Esophagus squamous epithelium (tissue), 5 donors: Measurements from ENCODE around the gene SALL1. TPM values are rescaled to one million over a fixed set of nuclear protein-coding genes. Genes with fewer than 3 reads are reported as not detected.

Experiments
- DNase-seq: peaks from one replicate; lab custom pipeline; 2025; lab: John Stamatoyannopoulos, UW
- H3K27ac ChIP-seq, 4 donors: fragments of 200-600 bp; sonication (generic); one replicate each; pipeline ENCODE4 v1.5.1; 2016 to 2019; ENCODE audit warnings: mild to moderate bottlenecking in 1 of 4
- H3K27me3 ChIP-seq, 4 donors: fragments of 200-600 bp; sonication (generic); 1 replicate in 3 of 4; 2 replicates in 1 of 4; pipeline versions ENCODE4 v1.5.1 to v1.6.0; 2017 to 2021; ENCODE audit warnings: antibody characterized with exemption in 1 of 4
- H3K36me3 ChIP-seq, 3 donors: fragments of 200-600 bp; sonication (generic); one replicate each; pipeline ENCODE4 v1.5.1; 2016 to 2019
- H3K4me1 ChIP-seq, 3 donors: fragments of 200-600 bp; sonication (generic); one replicate each; pipeline ENCODE4 v1.5.1; 2017 to 2019
- H3K4me3 ChIP-seq, 4 donors: fragments of 200-600 bp; sonication (generic); 1 replicate in 3 of 4; 2 replicates in 1 of 4; pipeline ENCODE4 v1.5.1; 2016 to 2019; ENCODE audit warnings: mild to moderate bottlenecking in 2 of 4, moderate library complexity in 1 of 4
- H3K9me3 ChIP-seq, 3 donors: fragments of 200-600 bp; sonication (generic); one replicate each; pipeline ENCODE4 v1.5.1; 2016 to 2019
- POLR2A ChIP-seq, 4 donors: fragments of 450-650 bp; IDR thresholded peaks; one replicate each; pipeline ENCODE4 v1.6.1; 2017; ENCODE audit warnings: antibody characterized with exemption in 4 of 4, mild to moderate bottlenecking in 4 of 4, moderate library complexity in 3 of 4
- WGBS, 2 donors: methylation state at CpG; one replicate each; pipeline ENCODE4 v1.1.5; 2018; 5-methylcytosine and 5-hydroxymethylcytosine counted together
- intact Hi-C: fragments of 100-400 bp; cut with DNase I; formaldehyde crosslinking; loops from one replicate; pipeline ENCODE4 v1.15.0; 2022
- total RNA-seq, 4 donors: library from RNA; depleted of rRNA; stranded (reverse); fragments of >200 nt; gene quantifications; one replicate each; pipeline ENCODE4 v1.1.0, GENCODE V29; 2016
- TF ChIP-seq, protein P1 (sequence below), 6 experiments: fragments of 450-650 bp in 4 of 6; fragments of 200-600 bp in 2 of 6; sonication (generic) in 2 of 6; IDR thresholded peaks; one replicate each; pipeline ENCODE4 v1.5.1; 2016 to 2019; ENCODE audit warnings: antibody characterized with exemption in 6 of 6, mild to moderate bottlenecking in 4 of 6, moderate library complexity in 4 of 6
- donor health status: DM: yes; HTN: yes; CAD: no.

Gene SALL1
- total RNA-seq, 4 donors from 2014 or later = 0.04 to 0.95 TPM; not detected in 2

- Histone ChIP-seq H3K4me1 (peaks cover 0 to 5% (median 0%) of the 10 kb centered on the region in 3 donors), H3K4me3 (no peak overlapping the region), H3K9me3 (no peaks in the 10 kb centered on the region), H3K36me3 (no peaks in the 10 kb centered on the region), H3K27me3 (peaks cover 0 to 70% (median 11%) of the 10 kb centered on the region in 4 donors), H3K27ac (no peak overlapping the region)
- intact Hi-C loops = no loop called here
- TF ChIP-seq, protein P1, sequence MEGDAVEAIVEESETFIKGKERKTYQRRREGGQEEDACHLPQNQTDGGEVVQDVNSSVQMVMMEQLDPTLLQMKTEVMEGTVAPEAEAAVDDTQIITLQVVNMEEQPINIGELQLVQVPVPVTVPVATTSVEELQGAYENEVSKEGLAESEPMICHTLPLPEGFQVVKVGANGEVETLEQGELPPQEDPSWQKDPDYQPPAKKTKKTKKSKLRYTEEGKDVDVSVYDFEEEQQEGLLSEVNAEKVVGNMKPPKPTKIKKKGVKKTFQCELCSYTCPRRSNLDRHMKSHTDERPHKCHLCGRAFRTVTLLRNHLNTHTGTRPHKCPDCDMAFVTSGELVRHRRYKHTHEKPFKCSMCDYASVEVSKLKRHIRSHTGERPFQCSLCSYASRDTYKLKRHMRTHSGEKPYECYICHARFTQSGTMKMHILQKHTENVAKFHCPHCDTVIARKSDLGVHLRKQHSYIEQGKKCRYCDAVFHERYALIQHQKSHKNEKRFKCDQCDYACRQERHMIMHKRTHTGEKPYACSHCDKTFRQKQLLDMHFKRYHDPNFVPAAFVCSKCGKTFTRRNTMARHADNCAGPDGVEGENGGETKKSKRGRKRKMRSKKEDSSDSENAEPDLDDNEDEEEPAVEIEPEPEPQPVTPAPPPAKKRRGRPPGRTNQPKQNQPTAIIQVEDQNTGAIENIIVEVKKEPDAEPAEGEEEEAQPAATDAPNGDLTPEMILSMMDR (IDR thresholded peaks at IDR 0.05) = no peak
- no peak for TF ChIP-seq POLR2A (IDR thresholded peaks at IDR 0.05)
- DNase-seq = no peak
- 7% methylated on average over 10 to 12 of the region's 12 CpGs for WGBS, 2 donors
Measured at GRCh38 chr16:51133688-51134087, 17.4 kb downstream of the SALL1 start.

GRCh38 chr16:51133183-51133582 lies 17.9 kb downstream of the SALL1 start:
- Histone ChIP-seq H3K4me3 (no peak overlapping the region), H3K9me3 (no peaks in the 10 kb centered on the region), H3K27ac (no peak overlapping the region), H3K27me3 (peaks cover 0 to 70% (median 11%) of the 10 kb centered on the region in 4 donors), H3K36me3 (no peaks in the 10 kb centered on the region), H3K4me1 (peaks cover 0 to 5% (median 0%) of the 10 kb centered on the region in 3 donors)
- TF ChIP-seq POLR2A (IDR thresholded peaks at IDR 0.05) = no peak
- TF ChIP-seq, protein P1 (IDR thresholded peaks at IDR 0.05) = no peak
- no peak for DNase-seq
- intact Hi-C loops = no loop called here
- WGBS, 2 donors = 5 to 13% methylated on average over 4 to 6 of the region's 9 CpGs

GRCh38 chr16:51132490-51133115 lies 18.5 kb downstream of the SALL1 start:
- Histone ChIP-seq H3K36me3 (no peaks in the 10 kb centered on the region), H3K27me3 (peaks cover 0 to 72% (median 11%) of the 10 kb centered on the region in 4 donors), H3K27ac (no peak overlapping the region), H3K4me1 (peaks cover 0 to 5% (median 0%) of the 10 kb centered on the region in 3 donors), H3K4me3 (no peak overlapping the region), H3K9me3 (no peaks in the 10 kb centered on the region)
- 65 to 67% methylated on average over 6 of the region's 6 CpGs for WGBS, 2 donors
- DNase-seq = no peak
- intact Hi-C loops = no loop called here
- TF ChIP-seq, protein P1 (IDR thresholded peaks at IDR 0.05) = no peak
- TF ChIP-seq POLR2A (IDR thresholded peaks at IDR 0.05) = no peak

- WGBS, 2 donors = 81 to 82% methylated on average over 4 to 11 of the region's 11 CpGs
- no peaks in the 10 kb centered on the region for H3K36me3 ChIP-seq
- H3K27ac ChIP-seq = no peak overlapping the region
- DNase-seq = no peak
- intact Hi-C loops = no loop called here
- peaks cover 0 to 66% (median 11%) of the 10 kb centered on the region in 4 donors for H3K27me3 ChIP-seq
- TF ChIP-seq, protein P1 (IDR thresholded peaks at IDR 0.05) = no peak
- TF ChIP-seq POLR2A (IDR thresholded peaks at IDR 0.05) = no peak
- H3K4me1 ChIP-seq = peaks cover 0 to 5% (median 0%) of the 10 kb centered on the region in 3 donors
- H3K9me3 ChIP-seq = no peaks in the 10 kb centered on the region
- H3K4me3 ChIP-seq = no peak overlapping the region
Measured at GRCh38 chr16:51131619-51132018, 19.5 kb downstream of the SALL1 start.

DNA sequence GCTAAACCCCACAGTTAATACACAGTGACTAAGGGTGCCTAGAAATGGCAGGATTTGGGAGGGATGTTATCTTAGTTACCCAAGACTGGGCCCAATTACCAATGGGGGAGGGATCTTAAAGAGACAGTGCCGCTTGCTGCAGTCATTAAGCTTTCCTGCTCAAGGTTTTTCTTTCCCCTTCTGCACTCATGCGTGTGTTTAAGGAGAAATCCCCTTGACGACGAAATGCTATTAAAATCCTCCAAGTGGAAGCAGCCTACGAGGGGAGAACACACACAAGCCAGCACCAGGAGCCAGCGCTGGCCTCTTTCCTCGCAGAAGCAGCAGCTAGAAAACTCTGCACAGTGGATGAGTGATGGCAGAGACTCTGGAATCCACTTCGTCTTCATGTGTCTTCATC lies 22.0 kb downstream of the SALL1 start:
- DNase-seq = no peak
- TF ChIP-seq, protein P1 (IDR thresholded peaks at IDR 0.05) = no peak
- TF ChIP-seq POLR2A (IDR thresholded peaks at IDR 0.05) = no peak

More for the DNA sequence above, 22.0 kb downstream of the SALL1 start:
- Histone ChIP-seq H3K4me3 (no peak overlapping the region), H3K4me1 (peaks cover 0 to under 1% (median 0%) of the 10 kb centered on the region in 3 donors), H3K36me3 (no peaks in the 10 kb centered on the region), H3K9me3 (no peaks in the 10 kb centered on the region), H3K27me3 (peaks cover 0 to 58% (median 4%) of the 10 kb centered on the region in 4 donors), H3K27ac (no peak overlapping the region)
- WGBS, 2 donors = 70 to 71% methylated on average over 4 to 6 of the region's 8 CpGs
- intact Hi-C loops = no loop called here
